GM13977 (cell line): ENCODE data around the gene LGI2.

Experiments
- DNase-seq: peaks from one replicate; pipeline ENCODE4 v3.0.0; 2012; ENCODE audit warnings: low spot score
- CTCF ChIP-seq: IDR thresholded peaks from 2 replicates; pipeline ENCODE4 v1.5.1; 2012; ENCODE audit warnings: mild to moderate bottlenecking, control low read depth; ENCODE audit not compliant: insufficient read depth; ENCODE audit errors: extremely low read depth, missing control alignments
- in situ Hi-C: fragments of 300-500 bp; cut with MboI; formaldehyde crosslinking; loops from one replicate; pipeline ENCODE4 v1.12.0; 2022; ENCODE audit warnings: low sequenced_read_pairs, low pct_unique_long_range_greater_than_20kb, mixed read lengths, inconsistent platforms; ENCODE audit not compliant: unreplicated experiment

LGI2 gene

GRCh38 chr4:25030277-25031076, at the start of gene LGI2:
LGI2 (minus strand) TSS chr4:25030946; CDS start chr4:25030693, 253 bp downstream.
- in situ Hi-C loops: no loop called here
- DNase-seq: peak; percentile 50
- no peak for TF ChIP-seq CTCF

- no peak for DNase-seq
- in situ Hi-C loops: no loop called here
- no peak for TF ChIP-seq CTCF
Measured at GRCh38 chr4:25078523-25078922, 47.8 kb upstream of the LGI2 start.

- DNase-seq: no peak
- no peak for TF ChIP-seq CTCF
- in situ Hi-C loops: no loop called here
Measured at GRCh38 chr4:25076625-25077398, 46.1 kb upstream of the LGI2 start.

GRCh38 chr4:25075851-25076250, 45.1 kb upstream of the LGI2 start:
- no peak for TF ChIP-seq CTCF
- no peak for DNase-seq

GRCh38 chr4:25075129-25075528, 44.4 kb upstream of the LGI2 start:
- in situ Hi-C loops: no loop called here
- TF ChIP-seq CTCF: no peak
- DNase-seq: no peak

More at GRCh38 chr4:25075851-25076250, 45.1 kb upstream of the LGI2 start:
- in situ Hi-C loops: no loop called here

GRCh38 chr4:25070545-25070944, 39.8 kb upstream of the LGI2 start:
- no peak for DNase-seq
- TF ChIP-seq CTCF: no peak
- in situ Hi-C loops: no loop called here
